Activated CD4-positive, alpha-beta T cell treated with anti-CD3 and anti-CD28 coated beads, Interleukin-10, Interleukin-2, amounts not matched to agents 100 ng/mL and 50 ng/mL, durations not matched to agents 16 hours and 8 hours (primary cell): ENCODE results near the gene KRTAP1-1.
A peak's percentile ranks its signal among the peaks of the same experiment; 100 is the strongest.
"Not testable (repeated sequence)": the region's sequence is repeated elsewhere in the genome, so short reads cannot be mapped to it uniquely, and the experiment has no call there.

Experiments
- DNase-seq: peaks from one replicate; pipeline ENCODE4 v3.0.0-alpha.2; 2020

KRTAP1-1 gene, protein sequence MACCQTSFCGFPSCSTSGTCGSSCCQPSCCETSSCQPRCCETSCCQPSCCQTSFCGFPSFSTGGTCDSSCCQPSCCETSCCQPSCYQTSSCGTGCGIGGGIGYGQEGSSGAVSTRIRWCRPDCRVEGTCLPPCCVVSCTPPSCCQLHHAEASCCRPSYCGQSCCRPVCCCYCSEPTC

DNA sequence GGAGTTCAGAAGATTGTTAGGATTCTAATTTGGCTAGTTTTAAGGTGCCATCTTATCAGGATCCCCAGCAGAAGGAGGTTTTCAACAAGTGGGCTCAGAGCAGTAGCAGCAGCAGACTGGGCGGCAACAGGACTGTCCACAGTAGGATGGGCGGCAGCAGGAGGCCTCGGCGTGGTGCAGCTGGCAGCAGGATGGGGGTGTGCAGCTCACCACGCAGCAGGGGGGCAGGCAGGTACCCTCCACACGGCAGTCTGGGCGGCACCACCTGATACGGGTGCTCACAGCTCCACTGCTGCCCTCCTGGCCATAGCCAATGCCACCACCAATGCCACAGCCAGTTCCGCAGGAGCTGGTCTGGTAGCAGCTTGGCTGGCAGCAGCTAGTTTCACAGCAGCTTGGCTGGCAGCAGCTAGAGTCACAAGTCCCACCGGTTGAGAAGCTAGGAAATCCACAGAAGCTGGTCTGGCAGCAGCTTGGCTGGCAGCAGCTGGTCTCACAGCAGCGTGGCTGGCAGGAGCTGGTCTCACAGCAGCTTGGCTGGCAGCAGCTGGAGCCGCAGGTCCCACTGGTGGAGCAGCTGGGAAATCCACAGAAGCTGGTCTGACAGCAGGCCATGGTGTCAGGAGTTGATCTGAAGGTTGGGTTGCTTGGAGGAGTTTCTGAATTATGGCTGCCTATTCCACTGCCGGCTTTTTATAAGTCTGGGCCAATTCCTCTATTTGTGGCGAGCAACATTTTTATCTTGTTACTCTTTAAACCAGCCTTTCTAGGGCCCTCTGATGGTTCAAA, at the start of gene KRTAP1-1:
KRTAP1-1 (minus strand) TSS at position 668 of the 789 bp plus-strand sequence; CDS start at position 615, 53 bp downstream.
- DNase-seq: not testable (repeated sequence)

DNA sequence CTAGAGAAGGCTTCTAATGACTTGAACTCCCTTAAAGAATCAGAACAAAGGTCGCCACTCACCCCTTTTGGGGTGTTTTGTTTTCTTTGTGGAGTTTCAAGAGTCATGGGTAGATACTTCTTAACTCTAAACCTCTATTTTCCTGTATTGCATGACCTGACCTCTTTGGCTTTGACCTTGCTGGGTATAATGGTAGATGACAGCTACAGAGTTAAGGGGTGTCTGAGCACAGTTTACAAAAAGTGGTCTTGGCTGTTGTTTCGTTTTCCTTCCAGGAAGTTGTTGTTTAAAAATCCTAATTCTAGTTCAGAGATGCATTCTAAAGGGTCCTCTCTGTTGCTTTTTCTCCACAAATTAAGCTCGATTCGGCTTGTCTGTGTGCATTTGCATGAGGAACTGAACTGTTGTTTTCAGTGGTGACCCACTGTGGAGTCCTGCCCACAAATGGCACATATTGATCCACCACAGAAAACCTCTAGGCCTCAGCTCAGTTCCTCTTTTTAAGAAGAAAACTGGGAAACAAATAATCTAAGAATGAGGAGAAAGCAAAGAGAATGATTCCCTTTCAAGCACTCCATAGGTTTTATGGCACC, 47.6 kb upstream of the KRTAP1-1 start:
- DNase-seq: not testable (repeated sequence)

DNA sequence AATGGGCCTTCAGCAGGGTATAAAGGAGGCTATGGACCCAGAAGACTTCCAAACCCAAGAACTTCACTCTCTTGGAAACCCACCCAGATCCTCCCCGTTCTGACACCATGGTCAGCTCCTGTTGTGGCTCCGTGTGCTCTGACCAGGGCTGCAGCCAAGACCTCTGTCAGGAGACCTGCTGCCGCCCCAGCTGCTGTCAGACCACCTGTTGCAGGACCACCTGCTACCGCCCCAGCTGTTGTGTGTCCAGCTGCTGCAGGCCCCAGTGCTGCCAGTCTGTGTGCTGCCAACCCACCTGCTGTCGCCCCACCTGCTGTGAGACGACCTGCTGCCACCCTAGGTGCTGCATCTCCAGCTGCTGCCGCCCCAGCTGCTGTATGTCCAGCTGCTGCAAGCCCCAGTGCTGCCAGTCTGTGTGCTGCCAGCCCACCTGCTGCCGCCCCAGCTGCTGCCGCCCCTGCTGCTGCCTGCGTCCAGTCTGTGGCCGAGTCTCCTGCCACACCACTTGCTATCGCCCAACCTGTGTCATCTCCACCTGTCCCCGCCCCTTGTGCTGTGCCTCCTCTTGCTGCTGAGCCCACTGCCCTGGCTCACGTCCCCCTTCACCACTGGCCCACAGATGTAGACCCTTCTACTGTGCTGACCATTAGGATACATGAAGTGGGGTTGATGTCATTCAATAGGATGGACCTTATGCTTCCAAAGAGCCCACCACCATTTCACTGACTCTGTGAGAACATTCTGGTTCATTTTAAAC, 43.0 kb upstream of the KRTAP1-1 start, which contains the start of gene KRTAP4-7:
KRTAP4-7 (plus strand) TSS at position 51 of the 757 bp plus-strand sequence; CDS start at position 108, 57 bp downstream.
- DNase-seq: not testable (repeated sequence)

DNA sequence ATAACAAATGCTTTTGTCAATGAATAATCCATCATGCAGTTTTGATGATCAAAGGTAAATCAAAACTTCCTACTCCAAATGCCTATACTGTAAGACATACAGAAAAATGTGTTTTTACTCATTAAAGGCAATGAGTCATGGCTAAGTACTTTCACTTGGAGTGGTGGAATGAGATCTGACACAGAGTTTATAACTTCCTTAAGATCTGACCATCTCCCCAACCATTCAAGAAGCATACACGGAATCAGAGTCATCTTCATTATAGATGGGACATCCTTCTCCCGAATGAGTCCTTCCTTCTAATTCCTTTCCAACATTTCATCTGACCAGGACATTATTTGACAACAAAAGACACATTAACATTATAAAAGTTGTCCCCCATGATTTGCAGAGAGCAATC, 42.2 kb upstream of the KRTAP1-1 start:
- not testable (repeated sequence) for DNase-seq

DNA sequence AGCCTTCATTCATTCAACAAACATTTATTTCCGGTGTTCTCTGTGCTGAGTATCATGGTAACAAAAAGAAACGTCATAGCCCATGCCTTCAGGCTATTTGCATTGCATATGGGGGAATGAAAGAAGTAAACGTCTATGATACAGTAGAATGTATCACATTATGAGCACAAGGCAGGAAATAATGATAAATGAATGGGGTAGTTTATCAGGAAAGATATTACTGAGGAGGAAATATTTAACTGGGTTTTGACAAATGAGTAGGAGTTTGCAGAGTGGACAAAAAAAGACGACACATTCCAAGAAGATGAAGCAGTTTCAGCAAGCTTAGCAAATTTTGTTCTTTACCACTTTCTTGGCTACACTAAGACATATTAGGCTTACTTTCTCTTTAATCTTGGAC, 41.4 kb upstream of the KRTAP1-1 start:
- DNase-seq: no peak

DNA sequence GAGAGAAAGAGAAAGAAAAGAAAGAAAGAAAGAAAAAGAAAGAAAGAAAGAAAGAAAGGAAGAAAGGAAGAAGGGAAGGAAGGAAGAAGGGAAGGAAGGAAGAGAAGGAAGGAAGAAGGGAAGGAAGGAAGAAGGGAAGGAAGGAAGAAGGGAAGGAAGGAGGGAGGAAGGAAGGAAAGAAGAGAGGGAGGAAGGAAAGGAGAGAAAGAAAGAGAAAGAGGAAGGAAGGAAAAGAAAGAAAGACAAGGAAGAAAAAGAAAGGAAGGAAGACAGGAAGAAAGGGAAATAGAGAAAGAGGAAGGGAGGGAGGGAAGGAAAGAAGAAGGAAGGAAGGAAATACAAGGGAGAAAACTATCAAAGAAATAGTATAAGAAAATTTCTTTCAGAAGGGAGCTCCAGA, 35.5 kb upstream of the KRTAP1-1 start:
- no peak for DNase-seq

DNA sequence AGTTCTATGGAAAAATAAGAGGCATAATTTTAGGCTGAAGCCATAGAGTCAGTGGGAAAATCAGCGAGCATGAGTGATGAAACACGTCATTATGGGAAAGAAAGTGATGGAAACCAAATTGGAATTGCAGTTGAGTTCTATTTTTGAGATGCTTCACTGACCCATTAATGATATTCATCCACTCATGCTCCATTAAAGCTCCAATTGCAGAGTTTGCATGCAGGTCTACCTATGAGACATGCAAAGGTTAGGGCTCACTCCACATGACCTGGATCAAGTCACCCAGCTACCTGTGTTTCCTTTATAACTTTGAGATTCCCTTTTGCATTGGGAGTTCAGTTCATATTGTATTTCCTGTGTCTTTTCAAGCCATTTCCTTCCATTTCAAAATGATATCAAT, 32.4 kb upstream of the KRTAP1-1 start:
- no peak for DNase-seq

DNA sequence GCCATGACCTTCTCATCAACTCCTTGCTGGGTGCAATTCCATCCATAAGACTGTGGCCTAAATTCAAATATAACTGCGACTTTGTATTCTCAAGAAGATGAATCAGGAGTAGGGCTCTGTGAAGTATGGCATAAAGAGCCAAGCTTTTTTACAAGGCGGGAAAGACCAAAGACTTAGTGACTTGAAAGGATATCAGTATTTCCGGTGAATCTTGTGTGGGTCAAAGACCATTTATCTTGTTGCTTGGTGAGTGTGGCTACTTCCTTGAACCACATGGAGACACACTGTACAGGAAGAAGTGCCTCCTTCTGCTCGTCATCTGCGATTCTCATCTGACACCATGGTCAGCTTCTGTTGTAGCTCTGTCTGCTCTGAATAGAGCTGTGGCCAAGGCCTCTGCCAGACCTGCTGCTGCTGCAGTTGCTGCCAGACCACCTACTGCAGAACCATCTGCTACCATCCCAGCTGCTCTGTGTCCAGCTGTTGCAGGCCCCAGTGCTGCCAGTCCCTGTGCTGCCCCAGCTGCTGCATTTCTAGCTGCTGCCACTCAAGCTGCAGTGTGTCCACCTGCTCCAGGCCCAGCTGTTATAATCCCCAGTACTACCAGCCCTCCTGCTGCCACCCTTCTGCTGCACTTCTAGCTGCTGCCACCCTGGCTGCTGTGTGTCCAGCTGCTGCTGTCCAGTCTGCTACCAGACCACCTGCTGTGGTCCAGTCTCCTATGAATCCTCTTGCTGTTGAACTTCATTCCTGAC, 30.5 kb upstream of the KRTAP1-1 start:
- no peak for DNase-seq

DNA sequence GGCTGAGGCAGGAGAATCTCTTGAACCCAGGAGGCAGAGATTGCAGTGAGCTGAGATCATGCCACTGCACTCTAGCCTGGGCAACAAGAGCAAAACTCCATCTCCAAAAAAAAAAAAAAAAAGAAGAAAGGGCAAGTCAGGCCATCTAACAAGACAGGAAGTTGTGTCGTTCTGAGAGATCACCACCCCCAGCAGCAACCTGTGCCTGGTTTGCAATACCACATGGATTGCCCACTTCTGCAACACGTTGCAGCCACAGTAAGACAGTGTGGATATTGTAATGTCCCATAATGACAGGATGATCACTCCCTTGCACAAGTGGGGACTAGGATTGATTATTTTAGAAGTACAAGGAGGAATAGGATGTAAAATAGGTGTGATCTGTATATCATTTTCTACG, 27.8 kb upstream of the KRTAP1-1 start:
- DNase-seq: no peak

DNA sequence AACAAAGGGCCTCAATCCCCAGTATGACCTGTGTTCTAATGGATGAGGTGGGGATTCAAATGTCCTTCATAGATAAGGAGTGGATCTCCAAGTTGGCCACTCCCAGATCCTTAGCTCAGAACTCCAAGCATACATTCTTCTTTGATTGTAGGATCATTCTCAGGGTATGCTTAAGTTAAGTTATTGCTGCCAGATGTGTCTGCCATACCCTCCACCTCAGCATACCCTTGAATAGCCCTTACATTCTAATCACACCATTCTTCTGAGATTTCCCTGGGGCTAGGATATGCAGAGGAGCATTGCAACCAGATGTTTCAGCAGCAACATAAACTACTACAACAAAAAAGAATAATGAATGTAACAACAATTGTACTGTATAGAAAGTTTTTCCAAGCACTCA, 26.0 kb upstream of the KRTAP1-1 start:
- no peak for DNase-seq

DNA sequence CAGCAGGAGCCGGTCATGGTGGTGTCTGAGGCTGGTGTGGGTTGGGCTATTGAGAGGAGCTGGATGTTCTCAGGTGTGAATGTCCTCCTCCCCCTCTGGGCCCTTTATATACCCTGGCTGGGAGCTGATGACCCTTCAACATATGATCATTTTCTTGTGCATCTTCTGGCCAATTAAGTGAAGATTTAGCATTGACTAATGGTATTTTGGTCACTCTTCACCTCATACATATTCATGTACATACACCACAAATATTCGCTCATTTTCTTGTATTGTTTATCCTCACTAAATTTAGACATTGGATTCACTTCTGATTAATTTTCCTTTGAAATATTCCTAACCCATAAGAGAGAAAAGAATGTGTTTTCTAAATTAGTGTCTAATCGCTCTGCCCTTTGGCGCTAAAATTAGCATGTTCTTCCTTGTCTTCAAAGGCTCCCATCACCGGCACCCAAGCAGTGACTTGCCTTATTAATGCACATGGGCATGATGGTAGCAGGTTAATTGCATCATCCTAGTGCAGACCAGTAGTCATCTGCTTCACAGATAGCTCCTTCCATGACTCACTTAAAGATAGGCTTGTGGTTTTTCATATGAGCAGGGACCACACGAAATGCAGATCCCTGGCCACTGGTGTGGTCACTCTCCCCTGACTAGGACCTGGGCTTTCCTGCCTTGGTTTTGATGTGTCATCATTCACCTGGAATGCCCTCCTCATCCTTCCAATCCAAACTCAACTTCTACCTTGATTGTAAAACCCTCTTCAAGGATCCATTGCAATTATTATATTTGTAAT, 24.8 kb upstream of the KRTAP1-1 start, which contains the start of gene KRTAP2-4:
KRTAP2-4 (minus strand) TSS at position 51 of the 796 bp plus-strand sequence; CDS start at position 17, 34 bp downstream.
- DNase-seq: peak; percentile 5

DNA sequence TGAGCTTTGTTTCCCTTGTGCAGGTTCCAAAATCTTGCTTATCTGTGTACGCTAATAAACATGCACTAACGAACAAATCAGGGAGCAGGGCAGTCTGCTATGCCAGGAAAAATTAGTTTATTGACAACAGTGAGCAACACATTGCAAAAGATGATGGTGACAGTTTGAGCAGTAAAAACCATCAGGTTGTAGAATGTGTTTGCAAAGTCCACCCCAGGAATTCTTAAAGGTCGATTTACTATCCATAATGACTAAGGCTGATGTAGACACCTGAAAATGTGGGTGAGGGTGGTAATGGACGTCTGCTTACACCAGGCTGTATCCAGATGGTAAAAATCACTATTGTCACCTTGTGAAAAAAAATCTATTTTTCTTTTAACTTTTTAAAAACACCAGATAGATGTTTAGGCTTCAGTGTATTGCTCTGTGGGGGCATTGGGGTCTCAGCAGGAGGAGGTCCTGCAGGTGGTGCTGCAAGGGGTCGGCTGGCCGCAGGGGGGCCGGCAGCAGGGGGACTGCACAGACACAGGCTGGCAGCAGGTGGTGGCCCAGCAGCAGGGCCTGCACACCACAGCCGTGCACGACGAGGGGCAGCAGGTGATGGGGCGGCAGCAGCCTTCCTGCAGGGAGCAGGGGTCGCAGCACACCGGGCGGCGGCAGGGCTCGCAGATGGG, 23.9 kb upstream of the KRTAP1-1 start:
- DNase-seq: not testable (repeated sequence)

DNA sequence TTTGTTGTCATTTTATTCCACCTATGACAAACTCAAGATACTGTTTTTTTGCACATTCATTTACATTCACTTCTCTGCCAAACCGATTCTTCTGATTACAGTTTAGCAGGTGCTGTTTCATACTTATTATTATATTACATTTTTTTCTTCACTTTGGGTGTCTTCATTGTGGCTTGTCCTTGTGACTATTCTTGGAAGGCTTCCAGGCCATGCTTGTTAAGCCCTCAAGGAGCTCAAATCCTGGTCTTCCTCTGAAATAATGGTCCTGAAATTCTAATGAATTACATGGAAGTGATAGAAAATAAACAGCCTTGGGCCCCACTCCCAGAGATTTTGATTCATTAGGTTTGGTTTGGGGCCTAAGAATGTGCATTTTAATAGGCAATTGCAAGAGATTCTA, 23.1 kb upstream of the KRTAP1-1 start:
- no peak for DNase-seq

DNA sequence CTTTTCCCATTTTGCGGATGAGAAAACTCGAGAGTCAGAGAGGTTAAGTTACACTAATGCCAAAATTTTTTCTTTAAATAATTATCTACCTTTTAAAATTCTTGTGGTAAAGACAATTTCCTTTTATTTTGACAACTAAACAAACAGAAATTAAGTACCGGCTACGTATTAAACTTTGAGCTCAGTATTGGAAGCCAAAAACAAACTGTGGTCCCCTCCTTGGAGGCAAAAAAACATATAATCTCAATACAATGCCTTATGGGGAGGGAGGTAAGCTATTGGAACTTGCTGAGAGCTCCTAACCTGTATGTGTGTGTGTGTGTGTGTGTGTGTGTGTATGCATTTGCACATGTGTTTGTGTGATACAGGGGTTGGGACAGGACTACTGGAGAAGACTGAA, 22.2 kb upstream of the KRTAP1-1 start:
- DNase-seq: no peak

DNA sequence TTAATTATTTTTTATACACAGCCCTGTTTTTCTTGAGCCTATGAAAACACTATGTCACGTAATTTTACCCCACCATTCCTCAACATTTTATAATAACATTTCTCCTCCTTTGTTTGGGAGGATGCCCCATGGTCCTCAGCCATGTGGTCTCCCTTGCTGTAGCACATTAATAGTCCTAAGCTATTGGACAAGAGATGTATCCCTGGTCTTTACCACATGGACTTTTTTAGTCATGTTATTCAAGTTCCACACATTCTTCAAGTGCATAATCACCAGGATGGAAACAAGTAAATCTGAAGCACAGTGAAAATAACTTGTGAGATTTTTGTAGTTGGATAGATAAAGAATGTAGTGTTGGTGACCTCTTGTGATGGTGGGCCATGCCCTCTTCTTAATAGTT, 20.7 kb upstream of the KRTAP1-1 start:
- DNase-seq: no peak

DNA sequence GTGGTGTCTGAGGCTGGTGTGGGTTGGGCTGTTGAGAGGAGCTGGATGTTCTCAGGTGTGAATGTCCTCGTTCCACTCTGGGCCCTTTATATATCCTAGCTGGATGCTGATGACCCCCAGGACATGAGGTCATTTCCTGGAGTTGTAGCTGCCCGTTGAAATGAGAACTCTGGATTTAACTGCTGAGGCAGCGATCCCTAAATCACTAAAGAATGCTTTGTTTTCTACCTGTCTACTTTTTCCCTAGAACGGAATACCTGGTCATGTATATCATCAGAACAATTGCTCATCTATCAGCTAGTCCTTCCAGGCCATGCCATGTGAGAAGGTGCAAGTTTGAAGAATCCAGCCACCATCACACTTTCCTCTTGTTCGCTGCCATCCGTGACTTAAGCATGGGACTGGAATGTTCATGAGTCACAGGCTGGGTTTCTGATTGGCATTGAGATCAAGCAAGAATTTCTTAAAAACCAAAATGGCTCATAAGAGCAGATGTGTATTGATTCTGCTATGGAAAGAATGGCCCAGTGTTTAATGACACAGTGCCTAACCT, 18.9 kb upstream of the KRTAP1-1 start, which contains the start of gene KRTAP2-3:
KRTAP2-3 (minus strand) TSS at position 63 of the 553 bp plus-strand sequence. CDS start 64 bp downstream, outside the sequence.
- DNase-seq: no peak

DNA sequence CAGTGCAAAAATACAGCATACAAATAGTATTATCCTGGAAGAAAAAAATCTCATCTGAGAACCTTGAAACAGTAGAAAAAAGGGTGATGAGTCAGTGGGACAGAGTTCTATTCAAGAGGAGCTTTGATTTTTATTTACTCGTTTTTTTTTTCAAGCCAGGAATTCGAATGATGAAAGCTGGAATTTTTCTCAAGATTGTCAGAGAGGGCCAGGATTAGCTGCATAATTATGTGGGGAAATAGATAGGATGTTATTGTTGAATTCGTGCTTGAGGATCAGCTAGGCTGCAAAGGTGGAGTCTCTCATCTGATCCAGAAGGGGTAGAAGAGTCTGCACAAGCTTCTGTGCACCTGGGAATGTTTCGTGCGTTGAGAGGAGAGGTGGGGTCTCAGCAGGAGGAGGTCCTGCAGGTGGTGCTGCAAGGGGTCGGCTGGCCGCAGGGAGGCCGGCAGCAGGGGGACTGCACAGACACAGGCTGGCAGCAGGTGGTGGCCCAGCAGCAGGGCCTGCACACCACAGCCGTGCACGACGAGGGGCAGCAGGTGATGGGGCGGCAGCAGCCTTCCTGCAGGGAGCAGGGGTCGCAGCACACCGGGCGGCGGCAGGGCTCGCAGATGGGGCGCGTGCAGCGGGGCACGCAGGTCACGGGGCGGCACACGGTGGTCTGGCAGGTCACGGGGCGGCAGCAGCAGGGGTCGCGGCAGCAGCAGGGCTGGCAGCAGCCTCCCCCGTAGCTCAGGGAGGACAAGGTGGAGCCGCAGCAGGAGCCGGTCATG, 18.2 kb upstream of the KRTAP1-1 start:
- not testable (repeated sequence) for DNase-seq

DNA sequence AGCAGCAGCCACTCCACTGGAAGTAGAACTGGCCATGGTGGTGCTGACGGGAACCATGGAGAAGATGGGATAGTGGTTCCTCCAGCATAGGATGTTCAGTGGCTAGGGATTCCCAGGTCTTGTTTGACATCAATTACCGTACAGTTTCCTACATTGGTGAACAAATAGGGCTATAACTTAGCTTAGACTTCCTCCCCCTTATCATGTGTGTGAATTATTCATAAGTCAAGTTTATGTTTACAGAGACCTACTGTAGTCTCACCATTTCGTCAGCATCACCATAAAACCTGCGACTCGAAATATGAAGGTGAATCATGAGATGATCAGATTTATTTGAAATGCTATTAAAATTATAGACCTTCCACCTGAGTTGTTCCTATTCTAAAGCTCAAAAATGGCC, 17.5 kb upstream of the KRTAP1-1 start:
- no peak for DNase-seq

DNA sequence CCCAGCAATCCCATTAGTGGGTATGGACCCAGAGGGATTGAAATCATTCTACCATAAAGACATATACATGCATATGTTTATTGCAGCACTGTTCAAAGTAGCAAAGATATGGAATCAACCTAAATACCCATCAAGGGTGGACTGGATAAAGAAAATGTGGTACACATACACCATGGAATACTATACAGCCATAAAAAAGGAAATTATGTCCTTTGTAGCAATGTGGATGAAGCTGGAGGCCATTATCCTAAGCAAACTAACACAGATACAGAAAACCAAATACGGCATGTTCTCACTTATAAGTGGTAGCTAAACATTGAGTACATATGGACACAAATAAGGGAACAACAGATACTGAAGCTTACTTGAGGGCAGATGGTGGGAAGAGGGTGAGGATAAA, 16.3 kb upstream of the KRTAP1-1 start:
- DNase-seq: no peak

DNA sequence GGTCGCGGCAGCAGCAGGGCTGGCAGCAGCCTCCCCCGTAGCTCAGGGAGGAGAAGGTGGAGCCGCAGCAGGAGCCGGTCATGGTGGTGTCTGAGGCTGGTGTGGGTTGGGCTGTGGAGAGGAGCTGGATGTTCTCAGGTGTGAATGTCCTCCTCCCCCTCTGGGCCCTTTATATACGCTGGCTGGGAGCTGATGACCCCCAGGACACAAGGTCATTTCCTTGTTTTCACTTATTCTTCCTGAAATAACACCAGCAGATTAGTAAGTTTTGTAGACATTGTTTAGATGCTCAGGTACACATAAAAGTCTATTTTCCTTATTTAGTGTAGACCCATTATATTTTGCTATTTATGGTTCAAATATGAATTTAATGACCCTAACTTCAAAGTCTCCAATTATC, 13.9 kb upstream of the KRTAP1-1 start, which contains the start of gene KRTAP2-2:
KRTAP2-2 (minus strand) TSS at position 101 of the 400 bp plus-strand sequence; CDS start at position 82, 19 bp downstream.
- DNase-seq: not testable (repeated sequence)
